ENCODE measurements around the gene ARHGEF12.

The ARHGEF12 gene

DNA sequence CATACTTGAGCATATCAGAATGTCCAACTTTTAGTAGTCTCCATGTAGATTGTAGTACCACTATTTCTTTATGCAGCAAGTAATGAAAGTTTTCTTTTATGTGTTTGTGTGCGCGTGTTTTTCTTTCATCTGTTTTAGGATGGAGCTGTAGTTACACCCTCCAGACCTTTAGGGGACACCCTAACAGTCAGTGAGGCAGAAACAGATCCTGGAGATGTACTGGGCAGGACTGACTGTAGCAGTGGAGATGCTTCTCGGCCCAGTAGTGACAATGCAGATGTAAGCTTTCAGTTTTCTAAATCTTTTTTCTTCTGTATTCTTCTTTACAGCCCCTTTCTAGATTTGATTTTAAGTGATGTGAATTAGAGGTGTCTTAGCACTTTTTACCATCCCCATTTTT is 95.4 kb downstream of the ARHGEF12 start:
- no peak for DNase-seq (ENCODE audit: low spot score)
- in situ Hi-C loops (cut with MboI; ENCODE audit: low pct_unique_long_range_greater_than_20kb, low sequenced_read_pairs, unreplicated experiment): no loop called here
- no peak for TF ChIP-seq CTCF (IDR thresholded peaks at IDR 0.05; ENCODE audit: extremely low read depth, insufficient read depth, missing control alignments)

GRCh38 chr11:120432056-120433018 is 96.1 kb downstream of the ARHGEF12 start:
- no peak for DNase-seq (ENCODE audit: low spot score)
- TF ChIP-seq CTCF (IDR thresholded peaks at IDR 0.05; ENCODE audit: extremely low read depth, insufficient read depth, missing control alignments): no peak
- in situ Hi-C loops (cut with MboI; ENCODE audit: low pct_unique_long_range_greater_than_20kb, low sequenced_read_pairs, unreplicated experiment): no loop called here

DNA sequence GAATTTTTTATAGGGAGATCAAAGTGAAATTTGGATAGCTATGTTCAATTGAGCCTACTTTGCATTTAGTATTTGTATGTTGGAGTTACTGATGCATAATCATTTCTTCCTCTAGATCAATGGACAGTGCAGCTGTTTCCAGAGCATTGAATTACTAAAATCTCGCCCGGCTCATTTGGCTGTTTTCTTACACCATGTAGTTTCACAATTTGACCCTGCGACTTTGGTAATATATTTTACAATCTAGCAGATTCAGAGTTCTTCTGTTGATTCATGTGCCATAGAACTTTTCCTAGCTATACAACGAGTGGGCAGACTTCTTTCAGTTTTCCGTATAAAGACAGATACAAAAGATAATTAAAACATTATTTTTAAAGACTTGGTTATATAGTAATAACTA is 105.4 kb downstream of the ARHGEF12 start:
- DNase-seq (ENCODE audit: low spot score): no peak
- TF ChIP-seq CTCF (IDR thresholded peaks at IDR 0.05; ENCODE audit: extremely low read depth, insufficient read depth, missing control alignments): no peak
- in situ Hi-C loops (cut with MboI; ENCODE audit: low pct_unique_long_range_greater_than_20kb, low sequenced_read_pairs, unreplicated experiment): no loop called here

GRCh38 chr11:120442031-120442430 is 105.8 kb downstream of the ARHGEF12 start:
- in situ Hi-C loops (cut with MboI; ENCODE audit: low pct_unique_long_range_greater_than_20kb, low sequenced_read_pairs, unreplicated experiment): no loop called here
- no peak for DNase-seq (ENCODE audit: low spot score)
- no peak for TF ChIP-seq CTCF (IDR thresholded peaks at IDR 0.05; ENCODE audit: extremely low read depth, insufficient read depth, missing control alignments)

DNA sequence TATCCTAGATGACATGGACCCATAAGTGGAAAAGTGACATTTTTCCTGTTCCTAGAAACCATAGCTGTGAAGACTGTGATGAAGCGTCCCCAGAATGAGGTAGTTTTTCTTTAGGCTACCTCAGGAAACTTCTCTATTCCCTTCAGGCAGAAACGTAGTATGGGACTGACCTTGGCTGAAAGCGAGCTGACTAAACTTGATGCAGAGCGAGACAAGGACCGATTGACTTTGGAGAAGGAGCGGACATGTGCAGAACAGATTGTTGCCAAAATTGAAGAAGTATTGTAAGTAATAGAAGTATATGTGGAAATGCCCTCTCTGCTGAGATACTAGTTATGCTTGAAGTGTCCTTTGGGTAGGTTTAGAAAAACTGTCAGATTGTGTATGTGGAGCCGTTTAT is 110.6 kb downstream of the ARHGEF12 start:
- in situ Hi-C loops (cut with MboI; ENCODE audit: low pct_unique_long_range_greater_than_20kb, low sequenced_read_pairs, unreplicated experiment): no loop called here
- TF ChIP-seq CTCF (IDR thresholded peaks at IDR 0.05; ENCODE audit: extremely low read depth, insufficient read depth, missing control alignments): no peak
- DNase-seq (ENCODE audit: low spot score): no peak

- in situ Hi-C loops (cut with MboI; ENCODE audit: low pct_unique_long_range_greater_than_20kb, low sequenced_read_pairs, unreplicated experiment): no loop called here
- DNase-seq (ENCODE audit: low spot score): no peak
- TF ChIP-seq CTCF (IDR thresholded peaks at IDR 0.05; ENCODE audit: extremely low read depth, insufficient read depth, missing control alignments): no peak
Measured at GRCh38 chr11:120448240-120448639, 112.0 kb downstream of the ARHGEF12 start.
